ENCODE results near the gene GNPAT. TPM values are rescaled to one million over a fixed set of nuclear protein-coding genes. Genes with fewer than 3 reads are reported as not detected.

Gene GNPAT
- total and polyA plus RNA-seq, 2 of the 8 experiments (the other 6 are each of a cell fraction or from before 2014, with no cell fraction given), result 22.9 to 47.4 TPM

GRCh38 chr1:231278100-231278790, 37.2 kb downstream of the GNPAT start:
- Histone ChIP-seq H3K56ac (replicated peaks; ENCODE audit: insufficient read length, low read depth, low read length) (no peak overlapping the region), H3K18ac (ENCODE audit: extremely low read depth, low read length) (no peak overlapping the region), H3K9ac (replicated peaks in 1 of 4; ENCODE audit: extremely low read depth in 1 of 4, low read depth in 3 of 4, low read length in 3 of 4) (no peak overlapping the region), H3K79me2 (ENCODE audit: control insufficient read depth in 1 of 2, insufficient read depth in 2 of 2, low read length in 2 of 2) (no peaks in the 10 kb centered on the region), H3K27ac (ENCODE audit: low read depth, low read length) (no peak overlapping the region), H4K5ac (ENCODE audit: insufficient read length, low read depth, low read length) (no peak overlapping the region), H4K8ac (ENCODE audit: extremely low read depth, insufficient read depth, low read length) (no peak overlapping the region), H2BK12ac (ENCODE audit: low read depth, low read length) (no peak overlapping the region), H3K23me2 (ENCODE audit: low read depth, low read length) (no peaks in the 10 kb centered on the region), H3K9me3 (ENCODE audit: insufficient read depth in 2 of 2, low read depth in 1 of 2, low read length in 1 of 2) (no peaks in the 10 kb centered on the region), H3K4me3 (ENCODE audit: extremely low read depth in 1 of 4, insufficient read depth in 2 of 4, low read depth in 3 of 4, low read length in 4 of 4) (no peak overlapping the region), H3K79me1 (ENCODE audit: low read depth, low read length) (no peaks in the 10 kb centered on the region), H3K4ac (replicated peaks; ENCODE audit: insufficient read length, low read depth, low read length) (no peak overlapping the region), H4K20me1 (replicated peaks in 1 of 2; ENCODE audit: control insufficient read depth in 1 of 2, insufficient read depth in 2 of 2, low read length in 2 of 2) (no peaks in the 10 kb centered on the region), H3K23ac (ENCODE audit: insufficient read length) (no peak overlapping the region), H2BK15ac (ENCODE audit: low read length) (no peak overlapping the region), H4K91ac (replicated peaks; ENCODE audit: insufficient read length, low read length) (no peak overlapping the region), H2BK20ac (ENCODE audit: low read length) (no peak overlapping the region), H2AK5ac (ENCODE audit: low read depth, low read length) (no peak overlapping the region), H3K36me3 (ENCODE audit: control insufficient read depth in 2 of 4, insufficient read depth in 4 of 4, low read length in 3 of 4) (peaks cover 2 to 32% (median 15%) of the 10 kb centered on the region in 4 experiments; a peak in 7 of 8 replicates), H2BK5ac (ENCODE audit: low read depth, low read length) (no peak overlapping the region), H2AFZ (ENCODE audit: low read length) (no peak overlapping the region), H3K14ac (ENCODE audit: insufficient read length) (no peak overlapping the region), H3K27me3 (replicated peaks in 1 of 4; ENCODE audit: control insufficient read depth in 3 of 4, extremely low read depth in 1 of 4, insufficient read depth in 3 of 4, low read length in 3 of 4) (no peaks in the 10 kb centered on the region), H3K4me1 (replicated peaks in 1 of 4; ENCODE audit: control insufficient read depth in 3 of 4, insufficient read depth in 4 of 4, low read length in 3 of 4) (no peaks in the 10 kb centered on the region), H2BK120ac (replicated peaks; ENCODE audit: low read depth, low read length) (no peak overlapping the region), H3K4me2 (ENCODE audit: insufficient read depth in 1 of 2, low read depth in 2 of 2, low read length in 2 of 2) (no peak overlapping the region)
- ChIA-PET CTCF (ENCODE audit: partially characterized antibody) (interaction anchor here (1.1 to 2.0 kb wide), 2 partner anchors 11 to 12 kb away, joined by 4 to 7 read pairs; no protein-coding TSS in a partner anchor), POLR2A (ENCODE audit: partially characterized antibody) (no interaction called here)
- WGBS, 2 experiments (ENCODE audit: extremely low coverage in 1 of 2, insufficient coverage in 1 of 2, insufficient read length in 1 of 2, insufficient replicate concordance in 2 of 2, low coverage in 1 of 2, low lambda C conversion rate in 2 of 2, missing lambda C conversion rate in 1 of 2), result 94% methylated on average over 9 of the region's 9 CpGs; no CpG with 5 or more reads in 1 of the 2 experiments
- no peak for FAIRE-seq
- no peak for DNase-seq (ENCODE audit: low read depth in 1 of 2, low spot score in 2 of 2)
- TF ChIP-seq MAX (IDR thresholded peaks at IDR 0.05), result no peak
- no peak for TF ChIP-seq BACH1 (IDR thresholded peaks at IDR 0.05; ENCODE audit: low read length)
- no peak for TF ChIP-seq BCL11A (IDR thresholded peaks at IDR 0.05; ENCODE audit: low read depth in 2 of 2, low read length in 2 of 2)
- no peak for TF ChIP-seq RXRA (IDR thresholded peaks at IDR 0.05; ENCODE audit: insufficient read depth, low read depth, low read length)
- no peak for TF ChIP-seq CTBP2 (IDR thresholded peaks at IDR 0.05; ENCODE audit: borderline replicate concordance, insufficient read depth, insufficient read length, low read length)
- TF ChIP-seq CBX5 (IDR thresholded peaks at IDR 0.05; ENCODE audit: low read depth, low read length), result no peak
- TF ChIP-seq CHD2 (IDR thresholded peaks at IDR 0.05; ENCODE audit: low read length), result no peak
- no peak for TF ChIP-seq ATF2 (IDR thresholded peaks at IDR 0.05; ENCODE audit: low read length)
- no peak for TF ChIP-seq CHD1 (IDR thresholded peaks at IDR 0.05; ENCODE audit: low read depth, low read length)
- TF ChIP-seq GTF2F1 (IDR thresholded peaks at IDR 0.05; ENCODE audit: borderline replicate concordance, low read depth, low read length), result no peak
